Myometrial cell (primary cell): Measurements from ENCODE around the gene TINAGL1. TPM values are rescaled to one million over a fixed set of nuclear protein-coding genes. Genes with fewer than 3 reads are reported as not detected.

Source experiments
- total RNA-seq: library from RNA; depleted of rRNA; stranded (reverse); fragments of >200 nt; gene quantifications from 2 replicates; pipeline ENCODE4 v1.2.3, GENCODE V29; 2015

Gene TINAGL1, protein sequence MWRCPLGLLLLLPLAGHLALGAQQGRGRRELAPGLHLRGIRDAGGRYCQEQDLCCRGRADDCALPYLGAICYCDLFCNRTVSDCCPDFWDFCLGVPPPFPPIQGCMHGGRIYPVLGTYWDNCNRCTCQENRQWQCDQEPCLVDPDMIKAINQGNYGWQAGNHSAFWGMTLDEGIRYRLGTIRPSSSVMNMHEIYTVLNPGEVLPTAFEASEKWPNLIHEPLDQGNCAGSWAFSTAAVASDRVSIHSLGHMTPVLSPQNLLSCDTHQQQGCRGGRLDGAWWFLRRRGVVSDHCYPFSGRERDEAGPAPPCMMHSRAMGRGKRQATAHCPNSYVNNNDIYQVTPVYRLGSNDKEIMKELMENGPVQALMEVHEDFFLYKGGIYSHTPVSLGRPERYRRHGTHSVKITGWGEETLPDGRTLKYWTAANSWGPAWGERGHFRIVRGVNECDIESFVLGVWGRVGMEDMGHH
- total RNA-seq: 22.9 and 24.2 TPM in 2 replicates

DNA sequence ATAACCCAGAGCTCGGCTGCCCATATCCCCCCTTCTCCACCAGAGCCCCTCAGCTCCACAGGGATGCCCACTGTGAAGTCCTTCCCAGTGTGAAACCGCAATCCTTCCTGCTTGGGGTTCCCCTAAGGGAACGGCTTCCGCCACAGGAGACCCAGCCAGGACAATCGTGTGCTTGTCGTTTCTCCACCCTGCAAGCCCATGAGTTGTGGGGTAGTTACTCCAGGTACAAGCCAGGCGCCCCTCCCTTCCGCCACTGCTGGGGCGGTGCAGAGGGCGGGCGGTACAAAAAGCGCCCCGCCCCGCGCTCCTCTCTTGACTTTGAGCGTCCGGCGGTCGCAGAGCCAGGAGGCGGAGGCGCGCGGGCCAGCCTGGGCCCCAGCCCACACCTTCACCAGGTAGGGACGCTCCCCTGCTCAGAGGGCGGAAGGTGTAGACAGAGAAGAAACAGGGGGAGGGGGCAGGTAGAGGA, at the start of gene TINAGL1:
TINAGL1 (plus strand) TSS at position 315 of the 469 bp plus-strand sequence. CDS start 634 bp downstream, outside the sequence.

DNA sequence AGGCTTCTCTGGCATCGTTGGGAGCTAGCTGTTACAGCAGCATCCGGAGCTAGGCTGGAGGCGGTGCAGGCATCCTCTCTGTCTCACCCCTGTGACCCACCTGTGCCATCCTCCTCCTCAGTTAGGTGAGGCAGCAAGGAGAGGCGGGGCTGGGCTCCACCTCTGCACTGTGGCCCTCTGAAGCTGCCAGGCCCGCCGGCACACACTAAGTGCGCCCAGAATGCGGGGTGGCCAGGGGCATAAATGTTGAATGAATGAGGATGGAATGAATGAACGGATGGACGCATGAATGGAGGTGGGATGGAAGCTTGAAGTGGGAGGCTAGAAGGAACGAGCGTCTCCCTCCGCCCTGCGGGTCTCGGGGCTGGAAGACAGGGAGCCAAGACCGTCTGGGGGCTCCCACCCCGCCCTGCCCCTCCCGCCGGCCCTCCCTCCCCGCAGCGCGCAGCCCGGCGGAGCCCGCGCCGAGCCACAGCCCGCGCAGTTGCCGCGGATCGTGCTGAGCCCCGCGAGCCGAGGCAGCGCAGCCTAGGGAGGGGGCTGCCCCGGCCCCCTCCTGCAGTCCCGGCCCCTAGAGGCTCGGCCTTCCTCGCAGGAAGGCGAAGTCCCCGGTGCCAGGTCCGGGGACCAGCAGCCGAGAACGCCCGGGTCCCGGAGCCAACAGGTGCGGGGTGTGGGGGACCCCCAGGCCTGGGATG, 41.1 kb downstream of the TINAGL1 start, which contains the start of gene HCRTR1:
HCRTR1 (plus strand) TSS at position 472 of the 698 bp plus-strand sequence. CDS start 1,504 bp downstream, outside the sequence.

Other genes with a start within 250 kb of the TINAGL1 start
- 126 and 155 TPM in 2 replicates for gene FABP3, start 203.4 kb upstream of the TINAGL1 start, total RNA-seq
- 49.3 and 54.5 TPM in 2 replicates for gene SERINC2, start 163.3 kb upstream of the TINAGL1 start, total RNA-seq
- gene HCRTR1, start 41.2 kb downstream of the TINAGL1 start, total RNA-seq: not detected in 2 replicates
- 88.4 and 98.3 TPM in 2 replicates for gene PEF1, start 68.4 kb downstream of the TINAGL1 start, total RNA-seq
- gene COL16A1, start 127.5 kb downstream of the TINAGL1 start, total RNA-seq: 11.0 and 20.9 TPM in 2 replicates
- 2.5 and 5.2 TPM in 2 replicates for gene ADGRB2, start 187.8 kb downstream of the TINAGL1 start, total RNA-seq
- 39.0 and 47.0 TPM in 2 replicates for gene SPOCD1, start 239.5 kb downstream of the TINAGL1 start, total RNA-seq